Hematopoietic multipotent progenitor cell treated with erythropoietin and hydrocortisone succinate and interleukin-3 and kit ligand, for 6 days (in vitro differentiated cells): ENCODE results near the gene GRXCR1.

Experiments
- DNase-seq: peaks from one replicate; pipeline ENCODE4 v3.0.0-alpha.2; 2015

GRXCR1 gene

GRCh38 chr4:42892413-42892812 is at the start of gene GRXCR1:
TSS of gene GRXCR1 (plus strand) at chr4:42892713. CDS start at chr4:42893267, 554 bp downstream.
- no peak for DNase-seq

DNA sequence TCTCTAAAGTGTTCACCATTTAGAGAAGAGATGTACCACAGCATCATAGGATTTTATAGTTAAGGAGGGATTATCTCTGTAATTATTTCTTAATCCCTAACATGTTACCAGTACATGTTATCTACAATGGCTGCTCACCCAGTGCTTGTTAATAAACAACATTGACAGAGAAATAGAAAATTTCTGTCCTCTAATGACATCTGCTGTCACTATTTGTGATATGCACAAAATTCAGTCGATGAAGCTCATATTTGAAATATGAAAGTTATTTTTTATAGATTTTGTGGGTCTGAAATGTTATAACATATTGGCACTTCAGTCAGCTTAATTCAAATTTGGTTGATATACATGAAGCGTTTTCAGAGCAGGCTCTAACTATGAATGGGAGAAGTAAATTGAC is 48.8 kb upstream of the GRXCR1 start:
- DNase-seq: no peak

- DNase-seq: no peak
These were observed 48.0 kb upstream of the GRXCR1 start for GRCh38 chr4:42844422-42845070.

GRCh38 chr4:42845586-42845985 is 46.9 kb upstream of the GRXCR1 start:
- no peak for DNase-seq

- DNase-seq: no peak
These were observed 36.7 kb upstream of the GRXCR1 start for GRCh38 chr4:42855779-42856178.

DNA sequence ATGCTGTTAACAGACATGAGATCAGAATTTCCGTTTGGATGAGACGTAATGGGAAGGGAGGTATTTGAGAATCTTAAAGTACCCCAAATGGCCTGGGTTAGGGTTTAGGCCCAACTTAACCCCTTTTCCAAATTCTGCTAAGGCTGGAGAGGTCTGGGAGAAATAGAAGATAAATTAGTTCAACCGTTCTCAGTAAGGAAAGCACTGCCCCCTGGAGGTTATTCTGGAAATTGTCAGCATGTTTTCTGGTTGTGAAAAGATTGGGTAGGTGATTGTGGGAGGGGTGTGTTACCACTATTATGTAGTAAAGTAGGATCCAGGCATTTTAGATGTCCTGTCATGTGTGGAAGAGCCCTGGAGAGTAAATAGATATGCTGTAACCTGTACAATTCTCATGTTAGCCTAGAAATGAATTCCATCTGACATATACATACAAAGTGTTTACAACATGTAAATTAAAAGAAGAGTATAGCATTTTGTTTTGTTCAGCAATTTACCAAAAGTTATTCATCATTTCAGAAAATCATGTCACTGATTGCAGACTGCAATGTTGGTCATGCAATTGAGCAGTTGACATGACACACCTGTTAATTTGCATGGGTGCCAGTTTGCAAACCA is 26.8 kb upstream of the GRXCR1 start:
- peak; percentile 80 for DNase-seq

- no peak for DNase-seq
These were observed 21.3 kb upstream of the GRXCR1 start for GRCh38 chr4:42871261-42871660.

DNA sequence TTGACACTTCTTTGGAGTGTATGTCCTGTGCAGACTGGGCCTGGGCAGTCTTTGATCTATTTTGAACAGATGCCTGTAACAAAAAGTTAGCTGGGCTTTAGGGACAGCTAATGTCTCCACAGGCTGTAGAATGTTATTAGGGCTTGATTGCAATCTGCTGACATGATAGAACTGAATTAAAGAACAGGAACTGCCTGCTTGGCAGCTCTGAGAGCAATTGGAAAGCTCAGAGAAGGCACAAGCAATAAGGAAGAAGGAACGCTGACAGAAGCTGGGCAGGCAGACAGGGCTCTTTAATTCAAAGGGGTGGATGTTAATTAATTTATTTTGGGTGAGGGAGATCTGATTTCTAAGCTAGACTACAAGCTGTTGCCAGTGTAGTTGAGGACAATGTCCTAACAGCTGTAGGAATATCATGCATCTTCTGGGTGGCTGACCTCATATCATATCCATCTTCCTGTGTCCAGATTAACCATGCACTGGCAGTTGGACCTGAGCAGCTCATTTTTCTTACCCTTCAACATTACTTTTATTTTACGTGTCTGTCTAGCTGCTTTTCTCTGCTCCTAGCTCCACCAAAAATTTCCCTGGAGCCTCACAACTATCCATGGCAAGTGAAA is 20.7 kb upstream of the GRXCR1 start:
- no peak for DNase-seq

DNA sequence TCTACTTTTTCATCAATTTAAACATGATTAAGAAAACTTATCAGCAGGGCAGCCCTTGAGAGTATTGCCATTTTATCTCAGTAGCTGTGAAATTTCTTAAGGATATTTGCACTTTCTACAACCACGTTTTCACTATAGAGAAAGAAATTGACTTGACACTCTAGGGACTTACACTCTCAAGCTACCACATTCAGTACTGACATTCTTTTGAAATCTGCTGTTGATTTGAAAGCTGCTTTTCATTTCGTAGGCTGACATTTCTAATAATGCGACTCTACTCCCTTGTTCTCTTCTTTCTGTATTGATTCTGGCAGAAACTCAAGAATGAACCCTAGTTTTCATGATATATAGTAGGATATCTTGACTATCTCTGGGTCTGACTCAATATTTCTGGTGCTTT is 13.7 kb upstream of the GRXCR1 start:
- DNase-seq: no peak

DNA sequence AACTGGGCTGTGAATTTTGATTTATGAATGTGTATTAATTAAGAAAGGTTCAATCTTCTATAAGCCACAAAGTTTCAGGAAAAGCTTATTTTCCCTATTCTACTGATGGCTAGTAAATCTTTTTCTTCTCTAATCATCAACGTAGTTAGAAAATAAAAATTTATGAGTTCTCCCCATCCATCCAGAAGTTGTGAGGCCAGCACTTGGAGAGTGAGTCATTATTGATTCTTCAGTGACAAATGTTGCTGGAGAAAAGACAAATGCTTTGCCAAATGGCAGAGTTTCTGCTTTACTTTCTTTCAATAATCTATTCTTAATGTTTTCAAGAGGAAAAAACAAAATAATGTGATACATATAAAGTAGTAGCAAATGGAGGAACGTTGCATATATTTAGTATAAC is 11.3 kb upstream of the GRXCR1 start:
- DNase-seq: no peak

DNA sequence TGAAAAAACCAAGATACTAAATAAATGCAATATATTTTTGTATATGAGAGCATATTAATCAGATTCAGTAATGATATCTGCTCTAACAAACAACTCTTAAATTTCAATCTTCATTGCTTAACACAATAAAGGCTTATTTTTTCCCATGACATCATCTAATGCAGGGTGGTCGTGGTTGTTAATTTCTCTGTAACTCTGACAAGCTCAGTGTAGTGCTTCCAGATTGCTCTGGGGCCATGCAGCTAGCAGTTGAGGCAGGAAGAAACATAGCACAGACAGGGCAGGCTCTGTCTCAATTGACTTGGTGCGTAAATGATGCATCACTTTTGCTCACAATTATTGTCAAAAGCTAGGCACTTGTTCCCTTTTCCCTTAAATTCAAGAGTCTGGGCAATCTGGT is 869 bp upstream of the GRXCR1 start:
- DNase-seq: no peak

DNA sequence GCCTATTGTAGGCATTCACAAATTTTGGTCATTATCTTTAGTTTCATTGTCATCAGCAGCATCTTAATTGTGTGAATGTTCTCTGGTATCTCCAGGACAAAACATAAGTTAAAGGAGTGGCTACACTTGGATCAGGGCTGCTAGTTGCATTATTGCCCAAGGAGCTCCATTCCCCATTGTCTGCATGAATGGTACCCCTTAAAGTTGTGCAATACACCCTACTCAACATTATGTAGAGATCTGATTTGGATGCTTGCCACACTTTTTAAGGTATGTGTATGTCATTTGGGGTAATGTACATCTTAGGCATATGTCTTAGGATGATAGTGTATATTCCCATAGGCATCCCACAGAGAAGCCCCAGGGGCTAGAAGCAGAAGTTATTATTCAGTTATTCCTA is 2.9 kb downstream of the GRXCR1 start:
- no peak for DNase-seq

- DNase-seq: no peak
These were observed 12.5 kb downstream of the GRXCR1 start for GRCh38 chr4:42904986-42905385.

DNA sequence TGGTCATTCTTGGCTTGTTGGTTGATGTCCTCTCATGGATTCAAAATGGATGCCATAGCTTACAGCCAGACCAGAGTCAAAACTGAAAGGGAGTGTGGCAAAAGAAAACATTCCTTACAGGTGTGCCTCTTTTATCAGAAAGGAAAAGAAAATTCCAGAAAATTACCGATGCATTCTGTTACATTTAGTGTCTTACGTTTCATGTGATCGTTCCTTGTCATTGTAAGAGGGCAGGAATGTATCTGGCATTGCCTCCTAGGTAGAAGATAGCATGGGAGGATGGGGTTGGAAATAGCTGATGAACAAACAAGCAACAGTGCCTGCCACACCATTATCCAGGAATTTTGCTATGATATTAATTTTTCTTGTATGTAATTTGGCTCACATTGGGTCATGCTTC is 13.1 kb downstream of the GRXCR1 start:
- DNase-seq: no peak

GRCh38 chr4:42906341-42906740 is 13.8 kb downstream of the GRXCR1 start:
- no peak for DNase-seq

GRCh38 chr4:42906891-42907759 is 14.6 kb downstream of the GRXCR1 start:
- peak; percentile 3 for DNase-seq

GRCh38 chr4:42910459-42910858 is 17.9 kb downstream of the GRXCR1 start:
- DNase-seq: no peak

GRCh38 chr4:42914937-42915336 is 22.4 kb downstream of the GRXCR1 start:
- DNase-seq: no peak

DNA sequence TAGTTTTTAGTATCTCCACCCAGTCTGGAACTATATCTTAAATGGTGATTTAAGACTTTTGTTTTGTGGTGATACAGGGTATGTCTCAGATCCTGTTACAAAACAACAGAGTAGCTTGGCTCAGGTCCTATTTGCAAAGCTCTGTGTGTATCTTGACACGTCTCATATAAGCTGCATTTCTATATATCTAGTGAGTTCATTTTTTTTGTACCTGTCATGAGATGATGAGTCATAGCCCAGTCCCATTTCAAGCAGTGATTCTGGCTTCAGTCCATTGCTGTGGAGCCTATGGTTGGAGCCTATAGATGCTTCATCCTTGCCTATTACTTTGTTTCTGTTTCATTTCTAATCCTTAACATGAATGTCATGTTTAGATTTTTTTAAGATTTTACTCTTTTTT is 23.0 kb downstream of the GRXCR1 start:
- DNase-seq: no peak

DNA sequence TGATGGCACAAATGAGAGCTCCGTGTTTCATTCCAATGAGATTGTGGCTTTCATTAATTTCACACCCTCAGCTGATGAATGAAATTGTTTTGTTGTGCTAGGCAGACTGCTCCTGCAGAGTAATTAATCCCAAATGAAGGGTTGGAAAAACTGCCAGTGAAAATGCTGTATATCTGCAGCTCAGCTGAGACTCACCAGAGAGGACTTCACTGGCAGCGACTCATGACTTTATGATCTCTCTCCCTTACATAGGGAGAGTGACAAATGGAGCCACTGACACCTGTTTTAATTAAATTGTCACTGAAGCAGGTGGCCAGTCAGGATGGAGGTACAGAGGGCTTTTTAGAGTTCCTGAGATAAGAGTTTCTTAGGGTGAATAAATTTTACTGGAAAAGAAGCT is 24.8 kb downstream of the GRXCR1 start:
- DNase-seq: no peak

GRCh38 chr4:42923431-42923830 is 30.9 kb downstream of the GRXCR1 start:
- no peak for DNase-seq

DNA sequence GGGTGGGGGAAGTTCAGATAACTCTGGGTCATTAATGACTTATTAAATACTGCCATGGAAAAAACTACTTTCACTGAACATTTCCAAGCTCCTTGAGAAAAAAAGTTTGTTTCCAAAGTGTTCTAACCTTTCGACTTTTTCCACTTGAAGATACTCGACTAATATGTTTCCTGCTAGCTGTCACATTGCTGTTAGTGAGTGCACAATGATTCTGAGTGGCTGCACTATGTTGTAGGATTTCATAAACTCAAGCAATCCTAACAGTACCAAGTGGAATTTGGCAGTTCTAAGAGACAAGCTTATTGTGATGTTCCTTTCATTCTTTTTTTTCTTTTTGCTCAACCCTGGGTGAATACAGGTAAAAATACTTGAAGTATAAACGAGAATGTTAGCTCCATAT is 33.4 kb downstream of the GRXCR1 start:
- DNase-seq: no peak

DNA sequence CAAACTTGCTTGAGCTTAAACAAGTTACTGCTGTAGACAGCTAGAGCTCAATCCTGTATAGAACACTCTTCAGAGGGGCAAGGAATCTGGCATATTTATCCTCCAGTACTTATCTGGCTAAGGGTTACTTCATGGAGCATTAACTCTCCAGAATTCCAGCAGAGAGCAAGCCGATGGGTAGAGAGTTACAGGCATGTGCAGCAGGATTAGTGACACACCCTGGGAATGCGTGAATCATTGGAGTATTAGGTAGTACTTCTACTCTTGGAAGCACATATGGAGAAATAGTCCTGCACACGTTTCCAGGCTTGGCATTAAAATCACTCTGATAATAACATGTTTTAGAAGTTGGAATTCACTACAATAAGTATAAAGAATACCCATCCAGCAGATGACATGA is 35.4 kb downstream of the GRXCR1 start:
- DNase-seq: no peak

GRCh38 chr4:42928582-42928981 is 36.1 kb downstream of the GRXCR1 start:
- DNase-seq: no peak
